Peyer's patch (tissue), 4 donors: ENCODE data around the gene KSR2. TPM values are rescaled to one million over a fixed set of nuclear protein-coding genes. Genes with fewer than 3 reads are reported as not detected.

Experiments
- DNase-seq, 3 donors: peaks; one replicate each; pipeline ENCODE4 v3.0.0-alpha.2; 2017 to 2019
- H3K27ac ChIP-seq, 4 donors: fragments of 200-600 bp; sonication (generic); one replicate each; pipeline ENCODE4 v1.5.1; 2016 to 2019
- H3K27me3 ChIP-seq, 2 donors: fragments of 200-600 bp; sonication (generic); one replicate each; pipeline ENCODE4 v1.5.1; 2019
- H3K36me3 ChIP-seq, 3 donors: fragments of 200-600 bp; sonication (generic); one replicate each; pipeline ENCODE4 v1.5.1; 2016 to 2019
- H3K4me1 ChIP-seq, 4 donors: fragments of 200-600 bp; sonication (generic); one replicate each; pipeline ENCODE4 v1.5.1; 2016 to 2019
- H3K4me3 ChIP-seq, 4 donors: fragments of 200-600 bp; sonication (generic); 1 replicate in 3 of 4; 2 replicates in 1 of 4; pipeline ENCODE4 v1.5.1; 2016 to 2019; ENCODE audit warnings: mild to moderate bottlenecking in 1 of 4
- H3K9me3 ChIP-seq, 4 donors: fragments of 200-600 bp; sonication (generic); one replicate each; pipeline ENCODE4 v1.5.1; 2016 to 2019; ENCODE audit warnings: mild to moderate bottlenecking in 1 of 4
- CTCF ChIP-seq, 6 experiments: fragments of 450-650 bp in 4 of 6; fragments of 200-600 bp in 2 of 6; sonication (generic) in 1 of 6; IDR thresholded peaks; one replicate each; pipeline ENCODE4 v1.5.1; 2017 to 2019; ENCODE audit warnings: antibody characterized with exemption in 6 of 6, mild to moderate bottlenecking in 3 of 6, moderate library complexity in 1 of 6
- POLR2A ChIP-seq, 2 donors: fragments of 450-650 bp; IDR thresholded peaks; one replicate each; pipeline ENCODE4 v1.5.1; 2017; ENCODE audit warnings: antibody characterized with exemption in 2 of 2, mild to moderate bottlenecking in 2 of 2, moderate library complexity in 2 of 2
- total RNA-seq, 4 donors: library from RNA; depleted of rRNA; stranded (reverse); fragments of >200 nt; gene quantifications; one replicate each; pipeline ENCODE4 v1.1.0, GENCODE V29; 2016

Gene KSR2
- total RNA-seq, 4 donors from 2014 or later: 0.27 to 0.53 (median 0.28) TPM; not detected in 1

GRCh38 chr12:117727301-117727700 lies 241.5 kb downstream of the KSR2 start:
- Histone ChIP-seq H3K27ac (no peak overlapping the region), H3K9me3 (no peaks in the 10 kb centered on the region), H3K36me3 (no peaks in the 10 kb centered on the region), H3K27me3 (no peaks in the 10 kb centered on the region), H3K4me3 (no peak overlapping the region), H3K4me1 (no peaks in the 10 kb centered on the region)
- no peak for DNase-seq
- TF ChIP-seq POLR2A (IDR thresholded peaks at IDR 0.05): no peak
- TF ChIP-seq CTCF (IDR thresholded peaks at IDR 0.05): no peak

- Histone ChIP-seq H3K27me3 (no peaks in the 10 kb centered on the region), H3K4me3 (no peak overlapping the region), H3K27ac (no peak overlapping the region), H3K9me3 (no peaks in the 10 kb centered on the region), H3K4me1 (no peaks in the 10 kb centered on the region), H3K36me3 (no peaks in the 10 kb centered on the region)
- no peak for TF ChIP-seq POLR2A (IDR thresholded peaks at IDR 0.05)
- no peak for TF ChIP-seq CTCF (IDR thresholded peaks at IDR 0.05)
- no peak for DNase-seq
Measured at GRCh38 chr12:117724543-117724942, 244.2 kb downstream of the KSR2 start.

- no peaks in the 10 kb centered on the region for H3K27me3 ChIP-seq
- no peaks in the 10 kb centered on the region for H3K36me3 ChIP-seq
- H3K27ac ChIP-seq: no peak overlapping the region
- no peak overlapping the region for H3K4me3 ChIP-seq
- TF ChIP-seq CTCF (IDR thresholded peaks at IDR 0.05) (no peak), POLR2A (IDR thresholded peaks at IDR 0.05) (no peak)
- no peaks in the 10 kb centered on the region for H3K4me1 ChIP-seq
- H3K9me3 ChIP-seq: no peaks in the 10 kb centered on the region
- no peak for DNase-seq
Measured at GRCh38 chr12:117718559-117718958, 250.2 kb downstream of the KSR2 start.

- Histone ChIP-seq H3K4me1 (no peaks in the 10 kb centered on the region), H3K4me3 (no peak overlapping the region), H3K36me3 (no peaks in the 10 kb centered on the region), H3K9me3 (no peaks in the 10 kb centered on the region), H3K27ac (no peak overlapping the region), H3K27me3 (no peaks in the 10 kb centered on the region)
- TF ChIP-seq POLR2A (IDR thresholded peaks at IDR 0.05) (no peak), CTCF (IDR thresholded peaks at IDR 0.05) (no peak)
- DNase-seq: no peak
Measured at GRCh38 chr12:117718141-117718540, 250.6 kb downstream of the KSR2 start.

GRCh38 chr12:117714203-117714602 lies 254.6 kb downstream of the KSR2 start:
- no peak for DNase-seq
- H3K4me3 ChIP-seq: no peak overlapping the region
- H3K27ac ChIP-seq: no peak overlapping the region
- TF ChIP-seq POLR2A (IDR thresholded peaks at IDR 0.05) (no peak), CTCF (IDR thresholded peaks at IDR 0.05) (no peak)
- no peaks in the 10 kb centered on the region for H3K4me1 ChIP-seq
- H3K9me3 ChIP-seq: no peaks in the 10 kb centered on the region
- H3K27me3 ChIP-seq: no peaks in the 10 kb centered on the region
- no peaks in the 10 kb centered on the region for H3K36me3 ChIP-seq

GRCh38 chr12:117710121-117710520 lies 258.7 kb downstream of the KSR2 start:
- H3K9me3 ChIP-seq: no peaks in the 10 kb centered on the region
- no peaks in the 10 kb centered on the region for H3K36me3 ChIP-seq
- H3K27me3 ChIP-seq: no peaks in the 10 kb centered on the region
- H3K4me3 ChIP-seq: no peak overlapping the region
- TF ChIP-seq CTCF (IDR thresholded peaks at IDR 0.05): no peak
- TF ChIP-seq POLR2A (IDR thresholded peaks at IDR 0.05): no peak
- DNase-seq: no peak
- H3K27ac ChIP-seq: no peak overlapping the region
- H3K4me1 ChIP-seq: no peaks in the 10 kb centered on the region
